PC-3 (cell line): Measurements from ENCODE around the gene COL16A1.
A peak's percentile ranks its signal among the peaks of the same experiment; 100 is the strongest.

Experiments used
- CTCF ChIP-seq: fragments of 300-600 bp; sonication (generic); conservative IDR thresholded peaks from 2 replicates; pipeline ENCODE4 v1.5.1; 2017; ENCODE audit warnings: antibody characterized with exemption, low read depth, mild to moderate bottlenecking, low read length
- EZH2 ChIP-seq: fragments of 300-600 bp; sonication (generic); IDR thresholded peaks from one replicate; pipeline ENCODE4 v1.6.1; 2017; ENCODE audit warnings: antibody characterized with exemption, mild to moderate bottlenecking, low read length; ENCODE audit not compliant: unreplicated experiment
- EZH2phosphoT487 ChIP-seq: fragments of 300-600 bp; sonication (generic); IDR thresholded peaks from 2 replicates; pipeline ENCODE4 v1.6.1; 2018; ENCODE audit warnings: mild to moderate bottlenecking, antibody characterized with exemption, low read length, borderline replicate concordance

GRCh38 chr1:31683997-31684396 is 19.8 kb downstream of the COL16A1 start:
- TF ChIP-seq CTCF (peak; percentile 55), EZH2phosphoT487 (no peak), EZH2 (no peak)
